ENCODE measurements around the gene MARK3. TPM values are rescaled to one million over a fixed set of nuclear protein-coding genes. Genes with fewer than 3 reads are reported as not detected.

The MARK3 gene
- total RNA-seq, 4 donors from 2014 or later, result 50.7 to 111 (median 89.1) TPM

- peak; percentile 42 to 66 for DNase-seq
- TF ChIP-seq, protein P1, sequence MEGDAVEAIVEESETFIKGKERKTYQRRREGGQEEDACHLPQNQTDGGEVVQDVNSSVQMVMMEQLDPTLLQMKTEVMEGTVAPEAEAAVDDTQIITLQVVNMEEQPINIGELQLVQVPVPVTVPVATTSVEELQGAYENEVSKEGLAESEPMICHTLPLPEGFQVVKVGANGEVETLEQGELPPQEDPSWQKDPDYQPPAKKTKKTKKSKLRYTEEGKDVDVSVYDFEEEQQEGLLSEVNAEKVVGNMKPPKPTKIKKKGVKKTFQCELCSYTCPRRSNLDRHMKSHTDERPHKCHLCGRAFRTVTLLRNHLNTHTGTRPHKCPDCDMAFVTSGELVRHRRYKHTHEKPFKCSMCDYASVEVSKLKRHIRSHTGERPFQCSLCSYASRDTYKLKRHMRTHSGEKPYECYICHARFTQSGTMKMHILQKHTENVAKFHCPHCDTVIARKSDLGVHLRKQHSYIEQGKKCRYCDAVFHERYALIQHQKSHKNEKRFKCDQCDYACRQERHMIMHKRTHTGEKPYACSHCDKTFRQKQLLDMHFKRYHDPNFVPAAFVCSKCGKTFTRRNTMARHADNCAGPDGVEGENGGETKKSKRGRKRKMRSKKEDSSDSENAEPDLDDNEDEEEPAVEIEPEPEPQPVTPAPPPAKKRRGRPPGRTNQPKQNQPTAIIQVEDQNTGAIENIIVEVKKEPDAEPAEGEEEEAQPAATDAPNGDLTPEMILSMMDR (IDR thresholded peaks at IDR 0.05), result no peak
- no peak for TF ChIP-seq POLR2A (IDR thresholded peaks at IDR 0.05)
- no peaks in the 10 kb centered on the region for H3K36me3 ChIP-seq
- intact Hi-C loops (cut with DNase I; ENCODE audit: low total_unique reads), result no loop called here
- no peaks in the 10 kb centered on the region for H3K27me3 ChIP-seq
- peaks cover 6 to 14% of the 10 kb centered on the region in 2 donors for H3K4me1 ChIP-seq
- no peaks in the 10 kb centered on the region for H3K9me3 ChIP-seq
- H3K4me3 ChIP-seq, result peak overlapping the region in 1 of 2 donors; percentile 4
- peak overlapping the region; percentile 71 to 86 for H3K27ac ChIP-seq
These were observed 167.0 kb downstream of the MARK3 start for GRCh38 chr14:103552011-103552845.

GRCh38 chr14:103552846-103553210 lies 167.6 kb downstream of the MARK3 start:
- H3K27ac ChIP-seq, result peak overlapping the region; percentile 71 to 86
- H3K9me3 ChIP-seq, result no peaks in the 10 kb centered on the region
- H3K27me3 ChIP-seq, result no peaks in the 10 kb centered on the region
- TF ChIP-seq, protein P1 (IDR thresholded peaks at IDR 0.05), result no peak
- no peak for TF ChIP-seq POLR2A (IDR thresholded peaks at IDR 0.05)
- intact Hi-C loops (cut with DNase I; ENCODE audit: low total_unique reads), result no loop called here
- no peaks in the 10 kb centered on the region for H3K36me3 ChIP-seq
- DNase-seq, result no peak
- H3K4me3 ChIP-seq, result no peak overlapping the region
- H3K4me1 ChIP-seq, result peaks cover 6 to 20% of the 10 kb centered on the region in 2 donors

Small RNAs within 50 kb of the gene (small RNA-seq; reads per million reads assigned to genes)
- gene RNU7-160P (not detected), gene SNORA28 (8.0 reads per million, percentile 89 among the genes with 10 or more reads in this experiment)

Other genes starting within 250 kb of the MARK3 start
- 100 to 1,000 TPM in 2 of 4 donors, 10 to 100 TPM in 2; 66.5 to 159 (median 113) TPM for gene EIF5, start 51.2 kb upstream of the MARK3 start, total RNA-seq
- 100 to 1,000 TPM in 3 of 4 donors, 10 to 100 TPM in 1; 96.2 to 291 (median 218) TPM for gene CKB, start 137.4 kb downstream of the MARK3 start, total RNA-seq
- gene TRMT61A, start 143.8 kb downstream of the MARK3 start, total RNA-seq, result 10 to 100 TPM in 2 of 4 donors, 1 to 10 TPM in 2; 3.6 to 26.5 (median 8.7) TPM
- gene BAG5, start 177.2 kb downstream of the MARK3 start, total RNA-seq, result 10 to 100 TPM; 13.8 to 43.6 (median 33.1) TPM
- gene COA8, start 177.5 kb downstream of the MARK3 start, total RNA-seq, result 10 to 100 TPM in 3 of 4 donors, not detected in 1; 26.9 to 51.5 (median 31.6) TPM
- gene KLC1, start 243.8 kb downstream of the MARK3 start, total RNA-seq, result 100 to 1,000 TPM; 130 to 459 (median 285) TPM